Epithelial cell of prostate (primary cell): ENCODE results near the gene WWTR1.

ENCODE experiments used
- DNase-seq: peaks from one replicate; pipeline ENCODE4 v3.0.0-alpha.2; 2011; ENCODE audit warnings: low read depth, low spot score
- H3K27ac ChIP-seq: fragments of 450-650 bp; 2 replicates; pipeline ENCODE4 v1.5.1; 2017; ENCODE audit warnings: mild to moderate bottlenecking

WWTR1 gene

DNA sequence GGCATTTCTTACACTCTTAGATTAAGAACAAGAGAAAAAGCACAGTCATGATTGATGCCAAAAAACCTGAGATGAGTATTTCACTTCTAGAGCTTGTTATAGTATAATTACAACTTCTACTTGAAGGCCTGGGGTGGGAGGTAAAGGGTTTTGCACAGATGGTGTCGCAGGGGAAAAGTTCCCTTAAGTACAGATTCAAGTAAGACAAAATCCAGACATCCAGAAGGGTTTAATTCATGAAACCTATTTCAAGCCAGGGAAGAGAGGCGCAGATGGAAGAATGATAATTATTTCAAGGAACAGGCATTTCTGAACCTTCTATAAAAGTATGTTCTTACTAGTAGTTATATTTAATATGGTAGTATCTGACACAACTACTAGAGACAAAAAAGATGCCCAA is 112.8 kb downstream of the WWTR1 start:
- DNase-seq, result no peak
- no peak overlapping the region for H3K27ac ChIP-seq

DNA sequence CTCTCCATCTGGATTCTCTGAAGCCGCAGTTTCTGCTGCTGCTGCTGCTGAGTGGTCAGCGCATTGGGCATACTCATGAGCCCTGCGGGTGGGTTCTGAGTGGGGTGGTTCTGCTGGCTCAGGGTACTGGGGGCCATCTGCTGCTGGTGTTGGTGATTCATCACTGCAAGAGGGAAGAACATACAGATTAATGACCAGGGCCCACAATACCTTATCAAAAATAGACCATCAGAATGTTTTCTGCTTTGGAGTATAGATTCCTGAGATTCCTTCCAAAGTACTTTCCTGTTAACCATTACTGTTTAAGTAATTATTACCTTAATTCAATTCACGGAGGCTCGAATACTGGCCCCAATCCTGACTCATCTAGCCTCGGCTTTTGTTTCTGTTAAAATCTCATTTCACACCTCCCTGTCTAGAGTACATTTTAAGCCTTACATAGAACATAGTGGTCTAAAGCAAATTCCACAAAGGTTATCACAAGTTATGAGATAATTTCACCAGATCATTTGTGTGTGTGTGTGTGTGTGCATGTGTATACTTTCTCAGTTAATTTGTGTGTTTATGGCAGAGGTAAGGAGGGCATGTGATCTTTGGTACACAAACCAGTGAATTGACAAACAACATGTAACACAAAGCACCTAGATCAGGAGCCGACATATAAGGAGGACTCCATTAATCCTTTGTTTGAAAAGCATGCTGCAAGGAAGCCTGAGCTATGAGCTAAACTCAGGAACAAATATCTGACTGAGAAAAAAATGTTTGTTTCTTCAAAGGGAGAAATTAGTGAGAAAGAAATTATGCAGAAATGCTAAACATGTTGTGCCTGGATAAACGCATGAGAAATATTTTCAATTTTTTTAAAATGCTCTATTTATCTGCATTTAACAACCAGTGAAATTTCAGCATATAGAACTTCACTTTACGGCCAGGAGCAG is 115.2 kb downstream of the WWTR1 start:
- DNase-seq, result no peak
- H3K27ac ChIP-seq, result no peak overlapping the region

DNA sequence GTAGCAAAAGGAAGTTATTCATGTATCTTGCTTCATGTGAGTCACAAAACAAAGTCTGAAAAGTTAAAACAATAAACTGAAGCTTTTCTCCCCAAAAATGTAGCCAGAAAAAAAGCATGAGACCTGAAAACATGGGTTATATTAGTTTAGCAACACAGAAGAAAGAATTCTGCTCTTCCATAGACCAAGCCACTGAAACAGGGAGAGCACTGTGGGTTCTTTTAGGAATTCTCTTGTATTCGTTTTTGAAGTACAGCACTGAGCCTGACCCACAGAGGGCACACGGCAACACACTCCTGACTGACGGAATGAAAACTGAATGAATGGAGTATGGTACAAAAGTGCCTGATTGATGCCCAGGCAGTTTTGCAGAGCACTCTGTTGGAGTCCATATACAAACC is 116.7 kb downstream of the WWTR1 start:
- peak overlapping the region; percentile 71 for H3K27ac ChIP-seq
- DNase-seq, result no peak

DNA sequence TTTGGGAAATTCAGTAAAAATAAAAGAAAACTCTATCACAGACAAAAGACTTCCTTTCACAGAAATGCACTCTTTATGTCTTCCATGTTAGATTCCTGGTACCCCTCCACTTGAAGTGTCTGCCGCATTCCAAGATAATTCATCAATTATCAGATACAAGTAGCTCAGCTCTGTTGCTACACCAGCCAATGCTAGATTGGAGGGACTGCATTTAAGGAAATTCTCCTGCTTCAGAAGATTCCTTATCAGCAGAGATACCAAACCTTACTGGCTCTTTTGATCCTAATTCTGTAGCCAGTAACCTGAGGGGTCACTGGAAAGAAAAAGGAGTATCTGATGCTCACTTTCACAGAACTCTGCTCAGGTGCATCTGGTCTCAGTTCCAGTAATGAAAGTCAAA is 119.5 kb downstream of the WWTR1 start:
- DNase-seq, result no peak
- no peak overlapping the region for H3K27ac ChIP-seq

DNA sequence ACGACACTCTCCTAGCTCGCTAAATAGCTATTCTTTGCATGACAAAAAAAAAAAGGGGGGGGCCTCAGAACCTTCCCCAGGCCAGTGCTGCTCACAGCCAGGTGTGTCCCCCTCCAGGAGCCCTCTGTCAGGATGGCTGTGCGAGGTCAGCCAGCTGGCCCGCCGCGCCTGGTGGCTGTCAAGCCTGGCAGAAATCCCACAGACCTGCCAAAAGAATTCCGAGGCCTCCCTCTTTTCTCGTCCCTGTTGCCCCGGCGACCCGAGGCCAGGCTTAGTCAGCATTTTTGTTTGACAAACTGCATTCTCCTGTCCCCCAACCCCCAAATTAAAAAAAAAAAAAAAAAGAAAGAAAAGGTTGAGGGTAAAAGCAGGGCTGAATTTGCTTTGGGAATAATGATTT is 121.4 kb downstream of the WWTR1 start:
- H3K27ac ChIP-seq, result no peak overlapping the region
- no peak for DNase-seq

DNA sequence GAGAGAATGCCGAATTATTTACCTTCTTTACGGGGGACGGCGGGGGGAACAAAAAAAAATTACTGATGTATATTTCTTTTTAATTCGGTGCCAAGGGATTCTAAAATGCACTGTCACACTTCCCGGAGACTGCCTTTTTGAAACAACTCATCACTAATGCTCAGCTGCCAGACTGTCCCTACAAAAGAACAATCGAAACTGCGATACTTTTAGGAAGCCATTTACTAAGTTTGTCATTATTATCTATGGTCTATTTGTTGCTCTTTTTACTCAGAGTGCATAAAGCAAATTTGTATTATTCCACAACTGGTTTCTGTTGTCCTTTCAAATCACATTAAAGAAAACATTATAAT is 122.5 kb downstream of the WWTR1 start:
- no peak overlapping the region for H3K27ac ChIP-seq
- DNase-seq, result no peak

DNA sequence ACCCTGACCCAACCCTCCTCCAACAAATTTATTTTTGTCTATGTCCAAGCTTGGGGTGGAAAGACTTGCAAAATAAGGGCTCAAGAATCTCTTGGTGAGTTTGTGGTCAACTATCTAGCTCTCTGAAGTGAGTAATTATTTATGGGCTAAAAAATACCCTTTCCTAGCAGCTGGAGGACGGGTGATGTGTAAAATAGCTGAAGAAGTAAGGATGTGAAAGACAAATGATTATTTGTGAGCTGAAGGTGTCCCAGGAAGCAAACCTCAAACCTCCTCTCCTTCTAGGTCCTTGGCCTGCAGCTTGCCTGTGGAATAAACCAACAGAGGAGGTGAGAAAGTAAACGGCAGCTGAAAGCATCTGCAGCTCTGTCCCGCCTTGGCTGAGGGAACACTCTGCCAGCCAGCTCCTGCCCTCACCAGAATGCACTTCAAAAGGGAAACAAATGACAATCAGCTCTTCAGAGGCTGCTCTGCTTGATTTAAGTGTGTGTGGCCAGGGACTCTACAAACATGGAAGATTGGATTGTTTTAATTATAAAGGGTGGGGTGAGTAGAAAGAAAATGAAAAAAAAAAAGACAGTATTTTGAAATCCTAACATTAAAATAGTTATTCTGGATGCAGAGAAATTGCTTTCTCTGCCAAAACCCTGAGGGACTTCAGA is 123.0 kb downstream of the WWTR1 start:
- DNase-seq, result no peak
- no peak overlapping the region for H3K27ac ChIP-seq

DNA sequence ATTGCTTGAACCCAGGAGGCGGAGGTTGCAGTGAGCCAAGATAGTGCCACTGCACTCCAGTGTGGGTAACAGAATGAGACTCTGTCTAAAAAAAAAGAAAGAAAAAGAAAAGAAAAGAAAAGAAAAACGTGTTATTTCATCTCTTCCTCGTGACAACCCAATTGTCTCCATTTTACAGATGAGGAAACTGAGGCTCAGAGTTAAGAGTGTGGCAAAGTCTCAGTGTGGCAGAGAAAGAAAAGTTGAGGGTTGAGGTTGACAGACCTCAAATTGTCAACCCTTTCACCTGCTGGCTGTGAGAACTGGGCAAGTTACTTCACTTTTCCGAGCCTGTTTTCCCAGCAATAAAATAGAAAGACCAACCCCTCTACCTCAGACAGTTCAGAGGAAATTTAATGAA is 123.7 kb downstream of the WWTR1 start:
- H3K27ac ChIP-seq, result no peak overlapping the region
- no peak for DNase-seq

DNA sequence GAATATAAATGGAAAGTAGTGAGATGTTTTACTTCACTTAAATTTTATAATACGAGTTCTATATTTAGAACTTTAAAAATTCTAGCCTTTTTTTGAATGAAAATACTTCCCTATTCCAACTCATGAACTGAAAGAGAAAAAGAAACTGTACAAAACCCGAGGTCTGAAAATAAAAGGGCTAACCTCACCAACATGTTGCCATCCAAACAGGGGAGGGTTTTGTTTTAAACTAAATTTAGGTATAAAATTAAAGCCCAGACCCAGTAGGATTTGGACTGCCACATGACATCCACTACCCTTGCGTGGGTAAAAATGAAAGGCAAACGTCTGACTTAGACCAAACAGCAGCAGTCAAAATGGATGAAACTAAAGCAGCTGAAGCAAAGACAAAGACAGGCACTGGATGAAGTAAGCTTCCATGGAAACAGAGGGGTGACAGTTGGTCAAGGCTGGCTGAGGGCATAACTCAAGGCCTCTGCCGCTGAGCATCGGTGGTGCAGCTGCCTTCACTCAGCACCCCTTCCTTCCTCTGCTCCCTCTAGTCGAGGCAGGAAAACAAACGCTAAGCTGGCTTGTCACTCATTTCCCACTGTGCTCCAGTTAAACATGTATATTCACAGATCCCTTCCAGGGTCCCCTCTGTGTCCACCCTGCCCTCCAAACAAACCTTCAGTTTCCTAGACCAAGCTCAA is 125.2 kb downstream of the WWTR1 start:
- no peak overlapping the region for H3K27ac ChIP-seq
- DNase-seq, result no peak

DNA sequence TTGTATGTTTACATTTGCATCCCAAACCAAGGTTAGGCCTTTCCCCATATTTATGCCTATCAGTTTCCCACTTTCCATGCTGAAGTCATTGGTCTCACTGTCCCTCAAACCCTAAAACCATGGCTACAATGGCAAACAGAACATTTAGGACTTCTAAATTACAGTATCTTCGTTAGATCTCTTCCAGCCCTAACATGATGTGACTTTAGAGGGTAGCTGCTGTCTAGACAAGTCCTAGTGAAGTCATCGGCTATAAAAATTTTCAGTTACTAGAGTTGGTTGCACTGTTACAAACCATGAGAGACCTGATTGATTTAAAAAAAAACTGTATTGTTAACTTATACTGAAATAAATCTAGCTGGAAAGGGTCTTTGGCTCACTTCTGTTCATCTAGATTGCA is 128.7 kb downstream of the WWTR1 start:
- H3K27ac ChIP-seq, result peak overlapping the region; percentile 27
- DNase-seq, result no peak

DNA sequence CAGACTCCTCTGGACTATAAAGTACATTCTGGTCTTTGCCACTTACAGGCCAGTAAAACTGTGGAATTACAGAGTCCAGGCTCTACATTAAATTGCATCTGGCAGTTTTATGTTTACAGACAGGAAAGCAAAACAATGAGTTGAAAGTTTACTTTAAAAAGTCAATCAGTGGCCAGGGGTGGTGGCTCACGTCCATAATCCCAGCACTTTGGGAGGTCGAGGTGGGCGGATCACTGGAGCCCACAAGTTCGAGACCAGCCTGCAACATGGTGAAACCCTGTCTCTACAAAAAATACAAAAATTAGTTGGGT is 129.5 kb downstream of the WWTR1 start:
- DNase-seq, result no peak
- no peak overlapping the region for H3K27ac ChIP-seq

DNA sequence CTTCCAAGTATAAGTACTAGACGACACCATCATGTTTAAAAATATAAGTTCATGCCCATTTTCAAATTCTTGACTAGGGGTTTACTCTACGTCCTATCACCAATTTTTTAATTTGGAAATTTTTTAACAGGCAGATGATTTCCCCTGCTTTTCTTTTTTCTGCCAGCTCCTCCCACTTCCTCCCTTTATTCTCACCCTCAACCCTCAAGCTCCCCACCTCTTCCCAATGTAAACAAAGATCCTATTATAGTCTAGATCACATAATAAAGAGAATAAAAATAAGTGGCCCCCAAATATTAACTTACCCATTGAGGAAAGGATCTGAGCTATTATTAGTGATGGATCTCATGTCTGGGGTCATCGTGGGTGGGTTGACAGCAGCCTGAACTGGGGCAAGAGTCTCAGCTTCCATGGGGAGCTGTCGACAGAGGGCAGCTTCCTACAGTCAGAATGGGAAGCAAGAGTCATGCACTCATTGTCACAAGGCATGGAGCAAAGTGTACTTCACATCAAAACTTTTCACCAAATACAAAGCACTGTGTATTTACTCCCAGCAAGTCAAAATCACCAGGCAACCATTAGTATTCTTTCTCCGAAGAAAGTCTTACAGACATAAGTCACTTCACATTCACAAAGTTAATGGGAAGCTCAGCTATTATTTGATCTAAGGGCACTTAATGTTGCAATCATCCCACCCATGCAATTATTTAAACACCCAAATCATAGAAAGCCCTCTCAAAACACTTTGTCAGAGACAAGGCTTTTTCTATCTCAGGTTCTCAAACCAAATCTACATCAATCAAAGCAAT is 130.1 kb downstream of the WWTR1 start:
- H3K27ac ChIP-seq, result no peak overlapping the region
- no peak for DNase-seq

DNA sequence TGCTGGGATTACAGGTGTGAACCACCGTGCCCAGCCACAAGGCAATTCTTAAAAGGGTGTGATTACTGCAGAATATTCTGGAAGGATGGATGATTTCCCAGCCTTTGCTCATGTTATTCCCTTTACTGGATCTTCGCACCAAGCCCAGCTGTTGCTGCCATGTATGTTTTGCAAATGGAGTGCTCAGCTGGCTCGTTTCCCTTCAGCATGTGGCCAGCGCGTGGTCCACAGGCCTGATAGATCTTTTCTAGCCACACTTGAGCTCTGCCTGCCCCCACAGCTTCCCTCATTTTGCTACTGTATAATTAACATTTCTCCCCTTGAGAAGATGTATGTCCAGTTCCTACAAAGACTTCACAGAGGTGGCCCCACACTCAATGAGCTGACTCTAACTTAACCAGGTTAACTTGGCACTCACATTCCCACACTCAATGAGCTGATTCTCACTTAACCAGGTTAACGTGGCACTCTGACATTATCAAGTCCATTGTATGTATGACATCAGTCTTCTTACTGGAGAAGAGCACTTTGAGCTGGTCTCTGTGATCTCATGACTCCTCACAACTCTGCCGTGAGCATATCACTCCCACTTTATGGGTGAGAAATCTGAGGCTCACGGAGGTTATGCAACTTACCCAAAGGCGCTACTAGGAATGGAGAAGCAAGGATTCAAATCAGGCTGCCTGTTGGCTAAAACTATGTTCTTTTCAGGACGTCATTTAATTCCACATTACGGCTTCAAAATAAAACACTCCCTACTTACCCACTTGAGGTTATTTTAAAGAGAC is 134.1 kb downstream of the WWTR1 start:
- H3K27ac ChIP-seq, result no peak overlapping the region
- DNase-seq, result no peak

DNA sequence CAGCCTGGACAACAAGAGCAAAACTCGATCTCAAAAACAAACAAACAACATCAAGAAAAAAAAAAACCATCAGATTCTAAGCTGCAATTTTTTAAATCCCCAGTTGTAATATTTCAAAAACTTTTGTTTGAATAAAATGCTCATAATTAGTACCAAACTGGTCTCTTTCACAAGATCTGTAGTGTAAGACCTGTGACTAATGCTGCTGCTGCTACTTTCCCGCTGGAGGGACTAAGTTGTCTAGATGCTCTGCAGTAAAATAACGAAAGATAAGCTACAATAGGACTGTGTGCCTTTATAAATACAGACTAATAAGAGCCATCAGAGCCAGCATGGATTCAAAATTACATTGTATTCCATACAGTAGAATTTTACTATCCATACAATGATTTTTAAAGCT is 137.9 kb downstream of the WWTR1 start:
- DNase-seq, result no peak

DNA sequence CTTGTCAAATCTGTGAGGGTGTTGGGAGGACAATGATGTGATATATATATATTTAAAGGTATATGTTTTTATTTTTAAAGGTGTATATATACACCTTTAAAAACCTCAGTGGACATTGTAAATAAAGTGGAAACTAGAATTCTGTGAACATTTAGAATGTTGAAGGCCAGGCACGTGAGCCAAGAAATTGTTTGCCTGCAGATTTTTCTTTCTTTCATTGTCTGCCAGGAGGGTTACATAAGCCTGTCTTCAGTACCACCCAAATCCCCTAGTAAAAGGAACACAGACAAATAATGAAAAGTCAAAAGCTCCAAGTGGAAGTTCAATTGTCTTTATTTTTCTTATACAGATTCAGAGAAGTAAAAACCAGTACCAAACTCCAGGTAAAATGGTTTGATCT is 140.9 kb downstream of the WWTR1 start:
- no peak for DNase-seq
- no peak overlapping the region for H3K27ac ChIP-seq

More for the DNA sequence above, 137.9 kb downstream of the WWTR1 start:
- no peak overlapping the region for H3K27ac ChIP-seq

DNA sequence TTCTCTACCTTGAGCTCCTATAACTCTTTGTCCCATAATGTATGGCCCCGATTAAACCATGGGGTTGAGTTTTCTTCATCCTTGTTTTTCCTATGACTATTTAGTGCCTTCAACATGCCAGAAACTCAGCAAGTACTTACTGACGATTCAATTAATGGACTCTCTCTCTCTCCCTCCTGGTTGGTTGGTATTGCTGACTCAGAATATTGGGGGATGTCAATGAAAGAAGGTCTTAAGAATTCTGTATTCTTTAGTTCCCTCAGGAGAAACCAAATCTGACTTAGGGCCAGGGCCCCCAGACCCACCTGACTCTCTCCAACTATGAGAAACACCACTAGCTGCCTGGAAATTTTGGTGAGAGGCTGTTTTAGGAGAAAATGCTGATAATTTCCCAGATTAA is 142.6 kb downstream of the WWTR1 start:
- no peak for DNase-seq
- H3K27ac ChIP-seq, result no peak overlapping the region

DNA sequence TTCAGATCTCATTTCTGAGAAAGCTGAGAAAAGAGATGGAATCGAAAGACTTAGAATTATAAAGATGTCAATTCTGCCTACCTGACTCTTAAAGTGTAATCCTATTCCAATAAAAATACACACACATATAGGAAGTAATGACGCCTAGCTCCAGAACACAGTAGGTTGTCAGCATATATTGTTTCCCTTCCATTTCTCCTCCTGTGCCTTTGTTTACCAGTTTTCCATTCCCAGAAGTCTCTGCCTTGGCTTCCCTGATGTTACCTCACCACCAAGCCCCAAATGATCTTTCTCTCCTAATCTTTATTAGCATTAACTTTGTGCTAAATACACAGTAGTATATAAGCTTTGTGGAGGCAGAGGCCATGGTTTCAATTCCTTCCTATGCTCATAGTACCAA is 143.4 kb downstream of the WWTR1 start:
- no peak for DNase-seq

DNA sequence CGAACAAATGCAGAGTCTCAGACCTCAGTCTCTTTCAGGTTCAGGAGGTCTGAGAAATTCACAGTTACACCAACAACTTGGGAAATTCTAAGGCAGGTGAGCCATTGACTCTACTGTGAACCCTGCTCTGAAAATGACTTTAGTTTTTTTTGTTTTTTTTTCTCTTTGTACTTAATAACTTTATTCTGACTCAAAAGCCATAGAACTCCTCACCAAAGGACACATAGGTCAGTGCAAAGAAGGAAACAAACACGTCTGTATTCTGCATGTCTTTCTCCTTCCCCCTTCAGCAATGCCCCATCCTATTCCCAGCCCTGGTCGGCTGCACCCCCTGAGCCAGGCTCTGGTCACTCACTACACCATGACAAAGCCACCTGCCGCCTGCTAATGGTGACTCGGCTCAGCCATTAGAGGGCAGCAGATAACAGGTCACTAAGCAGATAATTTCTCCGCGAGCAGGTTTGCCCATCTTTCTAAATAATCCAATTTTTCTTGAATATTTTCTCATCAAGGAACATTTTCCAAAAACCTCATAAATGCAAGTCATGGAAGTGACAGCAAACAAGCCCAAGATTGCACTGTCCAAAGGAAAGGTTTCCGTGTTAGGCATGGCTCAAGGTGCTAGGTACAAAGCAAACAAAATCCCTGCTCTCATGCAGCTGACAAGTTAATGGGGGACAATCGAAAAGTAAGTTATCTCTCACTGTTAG is 145.6 kb downstream of the WWTR1 start:
- no peak overlapping the region for H3K27ac ChIP-seq
- no peak for DNase-seq

More for the DNA sequence above, 143.4 kb downstream of the WWTR1 start:
- no peak overlapping the region for H3K27ac ChIP-seq

DNA sequence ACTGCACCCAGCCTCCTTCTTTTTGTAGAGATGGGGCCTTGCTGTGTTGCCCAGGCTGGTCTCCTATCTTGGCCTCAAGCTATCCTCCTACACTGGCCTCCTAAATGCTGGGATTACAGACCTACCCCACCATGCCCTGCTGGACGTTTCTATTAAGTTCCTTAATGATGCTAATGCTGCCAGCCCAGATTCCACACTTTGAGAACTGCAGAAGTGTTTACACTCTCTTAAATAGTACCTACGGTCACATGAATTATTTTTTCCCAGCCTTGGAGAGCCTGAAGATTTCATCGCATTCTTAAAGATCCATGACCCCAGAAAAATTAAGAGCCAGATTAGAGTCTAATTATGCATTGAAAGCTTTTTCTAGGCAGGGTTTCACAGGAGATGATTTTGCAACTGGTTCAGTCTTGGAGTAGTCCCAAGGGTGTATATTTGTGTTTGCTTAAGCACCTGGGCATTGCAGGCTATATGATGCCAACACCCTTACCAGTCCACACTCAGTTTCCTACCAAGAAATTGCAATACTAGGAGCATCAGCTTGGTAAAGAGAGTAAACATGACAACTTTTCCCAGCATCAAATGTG is 146.7 kb downstream of the WWTR1 start:
- DNase-seq, result no peak
- H3K27ac ChIP-seq, result no peak overlapping the region
